HG03175 (cell line): ENCODE data around the gene SLC39A5.
A peak's percentile ranks its signal among the peaks of the same experiment; 100 is the strongest.

ENCODE experiments used
- ATAC-seq: cut with Tn5 transposase; IDR thresholded peaks from one replicate; pipeline ENCODE4 v1.9.1; 2021; ENCODE audit warnings: mild to moderate bottlenecking, moderate library complexity; ENCODE audit not compliant: unreplicated experiment

SLC39A5 gene

DNA sequence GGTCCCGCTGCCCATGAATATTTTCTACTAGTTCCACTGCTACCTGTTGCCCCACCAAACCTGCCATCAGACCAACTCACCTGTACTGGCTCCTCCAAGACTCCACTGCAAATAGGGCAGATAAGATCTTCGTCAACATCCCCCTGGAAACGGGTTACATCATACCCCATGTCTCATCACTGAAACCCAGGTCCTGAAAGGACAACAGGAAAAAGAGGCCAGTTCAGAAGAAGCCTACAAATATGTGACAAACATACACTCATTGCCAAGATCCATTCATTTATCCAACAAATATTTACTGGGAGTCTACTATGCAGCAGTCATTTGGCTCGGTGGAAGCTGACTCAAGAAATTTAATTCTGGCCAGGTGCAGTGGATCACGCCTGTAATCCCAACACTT is 16.0 kb upstream of the SLC39A5 start:
- ATAC-seq = no peak

- no peak for ATAC-seq
Measured at GRCh38 chr12:56216461-56216860, 13.4 kb upstream of the SLC39A5 start.

DNA sequence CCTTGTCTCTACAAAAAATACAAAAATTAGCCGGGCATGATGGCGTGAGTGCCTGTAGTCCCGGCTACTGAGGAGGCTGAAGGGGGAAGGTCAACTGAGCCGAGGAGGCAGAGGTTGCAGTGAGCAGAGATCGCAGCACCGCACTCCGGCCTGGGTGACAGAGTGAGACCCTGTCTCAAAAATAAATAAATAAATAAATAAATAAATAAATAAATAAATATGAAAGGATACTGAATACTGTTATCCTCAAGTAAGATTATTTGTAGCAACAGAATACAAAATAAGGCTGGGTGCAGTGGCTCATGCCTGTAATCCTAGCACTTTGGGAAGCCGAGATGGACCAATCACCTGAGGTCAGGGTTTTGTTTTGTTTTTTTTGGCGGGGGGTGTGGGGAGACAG is 10.0 kb upstream of the SLC39A5 start:
- ATAC-seq = no peak

- no peak for ATAC-seq
Measured at GRCh38 chr12:56220611-56221231, 9.1 kb upstream of the SLC39A5 start.

DNA sequence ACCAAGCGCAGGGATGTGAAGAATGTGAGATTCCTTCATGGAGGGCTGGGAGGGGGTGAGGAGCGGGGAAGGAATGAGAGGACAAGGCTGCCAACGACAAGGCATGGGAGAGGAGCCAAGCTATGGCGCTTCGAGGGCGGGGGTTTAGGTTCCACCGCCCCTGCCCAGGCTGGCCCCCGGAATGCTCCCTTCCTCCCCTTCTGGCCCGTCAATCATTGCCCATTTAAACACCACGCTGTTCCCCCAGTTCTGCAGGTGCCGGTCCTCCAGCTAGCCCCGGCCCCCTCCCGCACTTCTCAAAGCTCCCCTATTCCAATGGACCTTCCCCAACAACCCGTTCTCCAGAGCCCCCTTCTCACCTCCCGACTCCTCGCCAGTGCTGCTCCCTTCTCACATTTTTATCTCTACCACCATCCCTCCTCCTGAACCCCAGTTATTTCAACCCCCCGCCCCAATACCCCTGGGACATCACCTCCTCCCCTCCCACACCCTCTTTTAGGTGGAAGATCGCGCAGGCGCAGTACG is 8.6 kb upstream of the SLC39A5 start:
- ATAC-seq = peak; percentile 24

DNA sequence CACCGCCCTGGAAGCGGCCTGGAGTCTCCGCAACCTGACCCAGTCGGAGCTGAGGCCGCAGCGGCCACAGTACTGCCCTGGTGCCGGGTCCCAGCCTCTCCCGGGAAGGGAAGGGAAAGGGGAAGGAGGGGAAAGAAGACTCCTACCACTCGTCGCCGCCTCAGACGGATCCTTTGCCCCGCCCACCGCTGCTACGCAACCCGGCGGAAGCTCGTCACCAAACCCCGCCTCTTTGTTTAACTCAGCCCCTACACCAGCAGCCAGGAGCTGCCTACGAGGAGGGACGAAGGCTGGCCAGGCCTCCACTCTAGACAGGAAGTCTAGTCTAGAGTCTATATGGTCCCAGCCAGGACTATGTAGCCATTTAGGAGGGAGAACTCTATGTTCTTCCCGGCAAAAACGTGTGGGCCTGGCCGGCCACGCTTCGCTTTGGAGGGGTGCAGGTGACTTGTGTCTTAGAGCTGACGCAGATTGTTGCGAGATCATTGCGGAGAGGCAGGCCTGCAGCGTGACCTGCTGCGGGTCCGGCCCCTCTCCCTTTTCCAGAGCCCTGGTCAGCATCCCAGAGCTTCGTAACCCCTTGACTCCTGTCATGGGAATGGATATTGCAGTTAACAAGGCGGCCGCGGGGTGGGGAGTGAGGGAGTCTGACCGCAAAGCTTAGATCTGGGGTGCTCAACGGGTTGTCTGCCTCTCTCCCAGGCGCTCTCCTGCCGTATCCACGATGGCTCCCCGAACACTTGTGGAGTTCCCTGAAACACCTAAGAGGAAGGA is 7.9 kb upstream of the SLC39A5 start, which contains the start of gene RNF41:
TSS of gene RNF41 (minus strand) at position 166 of the 774 bp plus-strand sequence. CDS start 7,875 bp downstream, outside the sequence.
- ATAC-seq = peak; percentile 84

DNA sequence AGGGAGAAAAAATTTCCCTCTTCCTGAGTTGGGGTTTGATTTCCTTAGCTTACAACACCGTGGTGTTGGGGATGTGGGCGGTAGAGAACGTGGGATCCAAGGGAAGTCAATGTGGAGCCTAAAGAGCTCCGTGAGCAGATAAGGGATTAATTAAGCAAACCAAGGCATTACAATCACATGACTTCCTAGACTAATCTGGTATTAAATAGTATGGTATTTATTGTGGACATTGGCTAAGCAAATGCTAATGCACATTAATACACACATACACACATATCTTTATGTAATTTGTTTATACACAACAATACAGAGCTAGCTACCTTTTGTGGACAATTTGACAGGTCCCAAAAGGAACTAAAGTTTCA is 7.3 kb upstream of the SLC39A5 start:
- no peak for ATAC-seq

DNA sequence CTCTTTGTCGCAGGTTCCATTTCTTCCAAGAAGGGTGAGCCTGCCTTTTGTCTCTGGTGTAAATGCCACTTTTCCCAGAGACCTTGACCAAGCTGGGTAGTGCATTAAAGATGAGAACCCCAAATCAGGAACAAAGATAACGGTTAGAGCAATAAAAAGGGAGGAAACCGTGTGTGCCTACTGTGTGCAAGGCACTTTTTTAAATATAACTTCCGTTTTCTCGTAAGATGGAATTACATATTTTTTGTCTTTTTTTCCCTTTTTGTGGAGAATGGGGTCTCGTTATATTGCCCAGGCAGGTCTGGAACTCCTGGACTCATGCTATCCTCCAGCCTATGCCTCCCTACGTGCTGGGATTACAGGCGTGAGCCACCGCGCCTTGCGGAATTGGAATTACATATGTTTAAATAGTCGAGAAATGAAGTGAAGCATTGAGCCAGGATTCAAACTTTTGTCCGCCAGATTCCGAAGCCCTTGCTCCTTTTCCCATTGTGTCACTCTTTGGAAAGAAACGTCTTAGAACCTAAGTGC is 6.2 kb upstream of the SLC39A5 start:
- no peak for ATAC-seq

GRCh38 chr12:56224102-56224701 is 5.6 kb upstream of the SLC39A5 start, which contains the start of gene NABP2:
NABP2 (plus strand) TSS chr12:56224342; CDS start chr12:56224857, 515 bp downstream.
- peak; percentile 73 for ATAC-seq

- ATAC-seq = no peak
Measured at GRCh38 chr12:56224954-56225353, 4.9 kb upstream of the SLC39A5 start.

- no peak for ATAC-seq
Measured at GRCh38 chr12:56229082-56229481, 769 bp upstream of the SLC39A5 start.

- ATAC-seq = no peak
Measured at GRCh38 chr12:56230432-56231183, 757 bp downstream of the SLC39A5 start.

DNA sequence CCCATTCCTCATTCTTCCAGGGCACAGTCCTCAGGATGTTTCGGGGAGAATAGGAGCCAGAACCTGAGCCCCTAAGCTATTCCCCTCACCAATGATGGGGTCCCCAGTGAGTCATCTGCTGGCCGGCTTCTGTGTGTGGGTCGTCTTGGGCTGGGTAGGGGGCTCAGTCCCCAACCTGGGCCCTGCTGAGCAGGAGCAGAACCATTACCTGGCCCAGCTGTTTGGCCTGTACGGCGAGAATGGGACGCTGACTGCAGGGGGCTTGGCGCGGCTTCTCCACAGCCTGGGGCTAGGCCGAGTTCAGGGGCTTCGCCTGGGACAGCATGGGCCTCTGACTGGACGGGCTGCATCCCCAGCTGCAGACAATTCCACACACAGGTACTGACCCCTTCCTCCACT is 1.3 kb downstream of the SLC39A5 start:
- ATAC-seq = no peak

- ATAC-seq = no peak
Measured at GRCh38 chr12:56234746-56235436, 5.0 kb downstream of the SLC39A5 start.

DNA sequence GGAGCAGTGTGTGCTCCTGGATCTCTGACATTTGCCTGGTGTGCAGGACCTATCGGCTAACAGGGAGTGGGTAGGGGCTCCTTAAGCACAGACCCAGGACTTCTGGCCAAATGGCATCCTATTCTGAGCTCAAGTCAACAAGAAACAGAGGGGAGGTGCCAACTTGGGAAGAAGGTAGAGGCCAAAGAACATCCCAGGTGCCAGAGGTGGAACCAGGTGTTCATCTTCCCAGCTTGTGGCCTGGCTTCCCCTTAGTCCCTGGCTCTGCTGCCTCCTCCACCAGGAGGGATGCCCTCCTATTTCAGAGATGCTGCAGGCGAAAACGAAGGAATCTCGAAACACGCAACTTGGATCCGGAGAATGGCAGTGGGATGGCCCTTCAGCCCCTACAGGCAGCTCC is 6.2 kb downstream of the SLC39A5 start:
- no peak for ATAC-seq

GRCh38 chr12:56236985-56237384 is 7.1 kb downstream of the SLC39A5 start:
- no peak for ATAC-seq

DNA sequence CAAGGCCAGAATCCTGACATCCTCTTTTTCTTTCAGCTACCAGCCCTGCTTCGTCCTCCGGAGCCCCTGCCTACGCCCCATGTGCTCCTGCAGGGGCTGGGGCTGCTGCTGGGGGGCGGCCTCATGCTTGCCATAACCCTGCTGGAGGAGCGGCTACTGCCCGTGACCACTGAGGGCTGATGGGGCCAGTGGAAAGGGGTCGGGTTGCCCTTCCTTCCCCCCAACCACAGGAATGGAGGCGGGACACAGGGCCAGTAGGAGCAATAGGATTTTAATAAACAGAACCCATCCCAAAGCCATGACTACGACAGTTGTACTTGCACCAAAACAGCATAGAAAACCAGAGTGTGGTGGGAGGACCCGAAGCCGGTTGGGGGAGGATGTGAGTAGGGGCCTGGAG is 7.7 kb downstream of the SLC39A5 start:
- no peak for ATAC-seq

DNA sequence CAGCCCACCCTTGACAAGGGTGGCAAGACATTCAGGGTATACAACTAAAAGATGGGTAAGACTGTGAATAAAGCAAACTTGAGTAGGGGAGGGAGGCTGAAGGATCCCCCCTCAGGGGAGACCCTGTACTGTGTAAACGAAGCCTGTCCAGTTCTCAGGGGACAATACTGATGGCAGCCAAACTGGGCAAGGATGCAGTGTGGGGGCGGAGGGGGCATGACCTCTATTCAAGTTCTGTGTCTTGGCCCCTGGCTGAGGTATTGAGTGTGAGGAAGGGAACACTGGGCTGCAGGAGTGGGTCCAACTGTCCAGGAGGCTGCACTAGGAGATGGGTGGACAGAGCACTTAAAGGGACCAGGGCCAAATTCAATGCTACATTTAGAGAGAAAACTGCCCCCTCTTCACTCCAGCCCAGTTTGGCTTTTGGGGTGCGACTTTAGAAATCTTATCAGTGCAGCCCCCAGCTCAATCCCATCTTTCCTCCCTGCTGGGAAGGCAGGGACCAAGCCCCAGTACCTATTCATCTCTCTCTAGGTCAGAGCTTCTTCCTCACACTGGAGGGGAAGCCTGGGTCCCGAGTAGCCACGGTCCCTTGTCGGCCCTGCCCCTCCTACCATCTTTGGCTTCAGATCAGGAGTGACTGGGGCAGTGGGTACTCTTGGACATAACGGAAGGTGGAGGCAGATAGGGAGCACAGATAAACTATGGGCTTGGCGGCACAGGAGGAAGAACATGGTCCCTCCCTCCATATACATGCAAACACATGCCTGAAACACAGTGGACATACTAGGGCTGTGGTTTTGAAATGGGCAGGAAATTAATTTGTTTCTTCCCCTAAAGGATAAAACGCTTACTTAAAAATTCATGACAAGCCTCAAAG is 11.8 kb downstream of the SLC39A5 start:
- no peak for ATAC-seq

GRCh38 chr12:56242986-56243385 is 13.1 kb downstream of the SLC39A5 start:
- no peak for ATAC-seq
